OCI-LY1 (cell line): ENCODE data around the gene MIER1.

Source experiments
- CTCF ChIP-seq: fragments of 200-600 bp; sonication (generic), shearing (Covaris generic); IDR thresholded peaks from 2 replicates; pipeline ENCODE4 v1.5.1; 2017; ENCODE audit warnings: mild to moderate bottlenecking, antibody characterized with exemption, low read length, moderate library complexity, mixed read lengths
- EZH2 ChIP-seq: fragments of 200-600 bp; sonication (generic), shearing (Covaris generic); IDR thresholded peaks from 2 replicates; pipeline ENCODE4 v1.8.0; 2017; ENCODE audit warnings: borderline replicate concordance, mixed run types, mild to moderate bottlenecking, antibody characterized with exemption, low read length, moderate library complexity, mixed read lengths

- peak; percentile 24; the same call in 1 of the 2 replicates for TF ChIP-seq CTCF
- no peak for TF ChIP-seq EZH2
These were observed at the start of gene MIER1, which contains the start of gene DNAI4 for GRCh38 chr1:66924756-66925557.
